ENCODE measurements around the gene MAD1L1. TPM values are rescaled to one million over a fixed set of nuclear protein-coding genes. Genes with fewer than 3 reads are reported as not detected.

The MAD1L1 gene
- total RNA-seq, 1 donor from 2014 or later = 53.8 TPM

GRCh38 chr7:2132243-2132642 lies 100.5 kb downstream of the MAD1L1 start:
- TF ChIP-seq, protein P1, sequence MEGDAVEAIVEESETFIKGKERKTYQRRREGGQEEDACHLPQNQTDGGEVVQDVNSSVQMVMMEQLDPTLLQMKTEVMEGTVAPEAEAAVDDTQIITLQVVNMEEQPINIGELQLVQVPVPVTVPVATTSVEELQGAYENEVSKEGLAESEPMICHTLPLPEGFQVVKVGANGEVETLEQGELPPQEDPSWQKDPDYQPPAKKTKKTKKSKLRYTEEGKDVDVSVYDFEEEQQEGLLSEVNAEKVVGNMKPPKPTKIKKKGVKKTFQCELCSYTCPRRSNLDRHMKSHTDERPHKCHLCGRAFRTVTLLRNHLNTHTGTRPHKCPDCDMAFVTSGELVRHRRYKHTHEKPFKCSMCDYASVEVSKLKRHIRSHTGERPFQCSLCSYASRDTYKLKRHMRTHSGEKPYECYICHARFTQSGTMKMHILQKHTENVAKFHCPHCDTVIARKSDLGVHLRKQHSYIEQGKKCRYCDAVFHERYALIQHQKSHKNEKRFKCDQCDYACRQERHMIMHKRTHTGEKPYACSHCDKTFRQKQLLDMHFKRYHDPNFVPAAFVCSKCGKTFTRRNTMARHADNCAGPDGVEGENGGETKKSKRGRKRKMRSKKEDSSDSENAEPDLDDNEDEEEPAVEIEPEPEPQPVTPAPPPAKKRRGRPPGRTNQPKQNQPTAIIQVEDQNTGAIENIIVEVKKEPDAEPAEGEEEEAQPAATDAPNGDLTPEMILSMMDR (conservative IDR thresholded peaks at IDR 0.05) = no peak
- peaks cover 19% of the 10 kb centered on the region for H3K36me3 Mint-ChIP-seq (ENCODE audit: low read depth)
- peaks cover 32% of the 10 kb centered on the region for H3K4me1 Mint-ChIP-seq
- H3K4me3 Mint-ChIP-seq = no peak overlapping the region
- DNase-seq (ENCODE audit: low read depth, low spot score) = no peak
- no peaks in the 10 kb centered on the region for H3K27me3 Mint-ChIP-seq (ENCODE audit: low read depth)
- peak overlapping the region; percentile 68 for H3K27ac Mint-ChIP-seq (ENCODE audit: unreplicated experiment)
- H3K9me3 Mint-ChIP-seq = no peaks in the 10 kb centered on the region

DNA sequence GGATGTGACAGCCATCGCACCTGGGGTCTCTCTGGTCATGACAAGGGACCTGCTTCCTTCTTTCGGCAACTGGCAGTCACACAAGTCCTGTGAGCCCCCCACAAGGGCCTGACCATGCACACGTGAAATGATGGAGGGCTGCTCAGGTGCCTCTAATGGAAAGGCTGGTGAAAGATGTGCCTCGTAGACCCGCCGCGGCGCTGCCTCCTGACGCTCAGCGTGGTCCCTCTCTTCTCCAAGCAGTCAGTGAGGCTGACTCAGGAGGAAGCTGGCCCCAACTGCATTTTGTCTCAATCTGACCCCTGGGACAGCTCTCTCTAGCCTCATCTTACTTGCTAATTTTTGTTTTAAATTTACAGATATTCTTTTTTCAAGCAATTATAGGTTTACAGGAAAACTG lies 100.9 kb downstream of the MAD1L1 start:
- Mint-ChIP-seq H3K4me1 (peaks cover 30% of the 10 kb centered on the region), H3K4me3 (no peak overlapping the region), H3K27me3 (ENCODE audit: low read depth) (no peaks in the 10 kb centered on the region), H3K9me3 (no peaks in the 10 kb centered on the region), H3K36me3 (ENCODE audit: low read depth) (peaks cover 19% of the 10 kb centered on the region), H3K27ac (ENCODE audit: unreplicated experiment) (peak overlapping the region; percentile 68)
- TF ChIP-seq, protein P1 (conservative IDR thresholded peaks at IDR 0.05) = no peak
- no peak for DNase-seq (ENCODE audit: low read depth, low spot score)

DNA sequence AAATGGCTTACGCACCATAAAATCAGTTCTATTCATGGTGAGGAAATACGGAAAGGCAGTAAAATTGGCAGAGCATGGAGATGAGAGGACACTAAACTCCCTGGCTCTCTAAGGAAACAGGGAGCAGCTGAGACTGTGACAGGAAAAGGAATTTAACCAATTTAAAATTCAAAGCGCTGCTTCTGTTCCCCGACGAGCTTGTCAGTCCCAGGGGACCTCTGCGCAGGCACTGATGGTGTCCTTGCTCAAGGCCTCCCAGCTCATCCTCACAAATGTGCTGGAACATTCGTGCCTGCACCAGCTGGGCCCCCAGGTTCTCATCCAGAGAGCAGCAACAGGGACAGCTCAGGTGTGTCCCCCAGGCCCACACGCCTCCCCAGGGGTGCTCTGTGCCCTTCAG lies 101.4 kb downstream of the MAD1L1 start:
- no peak overlapping the region for H3K4me3 Mint-ChIP-seq
- TF ChIP-seq, protein P1 (conservative IDR thresholded peaks at IDR 0.05) = no peak
- no peak for DNase-seq (ENCODE audit: low read depth, low spot score)

DNA sequence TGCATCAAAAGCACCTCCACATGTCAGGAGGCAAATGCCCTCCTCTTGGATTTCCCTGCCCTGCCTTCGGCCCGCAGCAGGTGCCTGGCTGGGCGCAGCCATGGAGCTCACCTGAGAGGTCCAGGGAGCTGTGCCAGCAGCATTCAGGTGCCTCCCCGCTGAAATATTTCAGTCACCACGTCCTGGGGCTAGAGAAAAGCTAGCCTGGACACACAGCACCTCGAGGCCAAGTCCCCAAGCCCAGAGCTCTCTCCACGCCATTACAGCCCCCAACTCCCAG lies 102.7 kb downstream of the MAD1L1 start:
- H3K27ac Mint-ChIP-seq (ENCODE audit: unreplicated experiment) = no peak overlapping the region
- TF ChIP-seq, protein P1 (conservative IDR thresholded peaks at IDR 0.05) = no peak
- H3K27me3 Mint-ChIP-seq (ENCODE audit: low read depth) = no peaks in the 10 kb centered on the region
- no peaks in the 10 kb centered on the region for H3K9me3 Mint-ChIP-seq
- no peak for DNase-seq (ENCODE audit: low read depth, low spot score)
- no peak overlapping the region for H3K4me3 Mint-ChIP-seq
- H3K36me3 Mint-ChIP-seq (ENCODE audit: low read depth) = peaks cover 15% of the 10 kb centered on the region
- H3K4me1 Mint-ChIP-seq = peaks cover 26% of the 10 kb centered on the region

More for the DNA sequence above, 101.4 kb downstream of the MAD1L1 start:
- Mint-ChIP-seq H3K27ac (ENCODE audit: unreplicated experiment) (peak overlapping the region; percentile 52), H3K9me3 (no peaks in the 10 kb centered on the region), H3K4me1 (peaks cover 30% of the 10 kb centered on the region), H3K27me3 (ENCODE audit: low read depth) (no peaks in the 10 kb centered on the region), H3K36me3 (ENCODE audit: low read depth) (peaks cover 19% of the 10 kb centered on the region)

DNA sequence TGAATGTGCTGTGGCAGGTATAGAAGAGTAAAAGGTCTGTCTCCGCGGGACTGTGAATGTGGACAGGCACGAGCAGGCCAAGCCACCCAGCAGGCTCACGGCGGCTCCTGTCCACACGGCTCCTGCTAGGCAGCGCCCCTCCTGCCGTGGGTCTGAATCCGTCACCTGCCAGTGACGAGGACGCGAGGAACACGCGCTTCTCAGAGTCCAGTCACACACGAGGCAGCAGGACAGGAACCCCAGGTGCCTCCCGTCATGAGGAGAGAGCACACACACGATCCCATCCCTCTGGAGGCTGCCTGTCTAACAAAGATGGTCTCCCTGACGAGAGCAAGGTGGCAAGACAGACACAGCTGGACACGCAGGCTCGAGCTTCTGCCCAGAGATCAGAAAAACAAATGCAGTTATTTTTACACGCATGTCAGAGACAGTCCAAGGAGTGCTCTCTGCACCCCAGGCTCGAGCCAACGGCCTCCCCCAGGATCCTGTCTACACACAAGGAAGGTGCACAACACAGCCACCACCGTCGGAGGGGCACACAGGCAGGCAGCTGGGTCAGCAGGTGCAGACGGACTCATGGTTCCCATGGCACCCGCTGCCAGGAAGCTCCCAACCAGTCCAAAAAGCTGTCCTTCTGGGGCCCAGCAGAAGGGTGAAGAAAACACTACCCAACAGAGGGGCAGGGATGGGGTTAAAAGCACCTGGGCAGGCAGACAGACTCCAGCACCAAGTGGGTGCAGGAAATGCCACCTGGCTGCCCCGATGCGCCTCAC lies 103.2 kb downstream of the MAD1L1 start:
- Mint-ChIP-seq H3K4me3 (no peak overlapping the region), H3K4me1 (peaks cover 22% of the 10 kb centered on the region), H3K9me3 (no peaks in the 10 kb centered on the region), H3K27me3 (ENCODE audit: low read depth) (no peaks in the 10 kb centered on the region), H3K36me3 (ENCODE audit: low read depth) (peaks cover 12% of the 10 kb centered on the region), H3K27ac (ENCODE audit: unreplicated experiment) (peak overlapping the region; percentile 67)
- DNase-seq (ENCODE audit: low read depth, low spot score) = no peak
- TF ChIP-seq, protein P1 (conservative IDR thresholded peaks at IDR 0.05) = no peak

All from neural crest cell (in vitro differentiated cells).